Anterior cingulate cortex (tissue), 58 donors: ENCODE results near the gene NEK8.
"Not testable (repeated sequence)": the region's sequence is repeated elsewhere in the genome, so short reads cannot be mapped to it uniquely, and the experiment has no call there.

ENCODE experiments used
- DNase-seq, 58 donors: peaks; one replicate each; lab custom pipeline; 2025; lab: John Stamatoyannopoulos, UW

The NEK8 gene

DNA sequence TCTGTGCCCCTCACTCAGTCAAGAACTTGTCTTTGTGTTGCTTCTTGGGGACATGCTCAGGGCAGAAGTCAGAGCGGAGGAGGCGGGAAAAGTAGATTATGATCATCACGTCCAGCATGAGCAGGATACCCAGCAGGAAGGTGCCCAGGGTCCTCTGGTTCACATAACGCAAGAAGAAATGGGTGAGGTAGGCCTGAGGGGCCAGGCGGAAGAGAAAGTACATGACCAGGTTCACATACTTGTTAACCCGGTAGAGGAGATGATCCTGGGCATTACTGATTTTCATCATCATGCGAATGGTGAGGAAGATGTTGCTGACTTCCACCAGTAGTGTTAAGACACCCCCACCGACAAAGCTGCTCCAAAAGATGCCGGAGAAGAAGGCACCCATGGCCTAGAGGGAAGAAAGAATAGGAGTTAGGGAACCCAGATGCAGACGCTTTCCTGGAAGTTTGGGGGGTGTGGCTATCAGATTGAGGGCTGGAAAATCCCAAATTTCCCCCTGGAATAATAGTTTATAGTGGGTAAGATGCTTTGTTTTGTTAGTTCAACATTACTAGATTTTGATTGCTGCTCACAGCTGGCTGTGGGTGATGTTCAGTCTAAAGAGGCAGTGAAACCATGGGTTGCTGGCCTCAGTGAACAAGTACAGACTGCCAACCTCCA, 4.0 kb upstream of the NEK8 start:
- DNase-seq: no peak

DNA sequence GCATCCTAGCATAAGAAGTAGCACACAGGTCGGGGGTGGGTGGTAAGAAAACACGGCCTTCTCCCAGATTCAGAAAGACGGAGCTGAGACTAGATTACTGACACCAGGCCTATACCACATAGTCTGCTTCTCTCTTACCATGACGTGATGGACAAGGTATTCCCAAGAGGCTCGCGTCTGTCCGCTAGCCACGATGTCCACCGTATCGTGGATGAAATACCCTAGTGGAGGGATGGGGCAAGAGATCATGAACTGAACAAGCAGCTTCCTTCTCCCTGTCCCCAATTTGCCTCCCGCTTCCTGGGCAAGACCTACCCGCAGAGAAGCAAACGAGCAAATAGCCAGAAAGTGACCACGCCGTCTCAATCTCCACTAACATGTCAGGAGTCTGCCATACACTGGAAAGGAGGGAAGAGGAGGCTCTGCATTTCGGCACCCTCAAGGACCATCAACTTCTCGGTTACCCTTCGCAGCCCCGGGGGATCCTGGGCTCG, 3.4 kb upstream of the NEK8 start:
- DNase-seq: peak in 1 of 58 donors; percentile 16

DNA sequence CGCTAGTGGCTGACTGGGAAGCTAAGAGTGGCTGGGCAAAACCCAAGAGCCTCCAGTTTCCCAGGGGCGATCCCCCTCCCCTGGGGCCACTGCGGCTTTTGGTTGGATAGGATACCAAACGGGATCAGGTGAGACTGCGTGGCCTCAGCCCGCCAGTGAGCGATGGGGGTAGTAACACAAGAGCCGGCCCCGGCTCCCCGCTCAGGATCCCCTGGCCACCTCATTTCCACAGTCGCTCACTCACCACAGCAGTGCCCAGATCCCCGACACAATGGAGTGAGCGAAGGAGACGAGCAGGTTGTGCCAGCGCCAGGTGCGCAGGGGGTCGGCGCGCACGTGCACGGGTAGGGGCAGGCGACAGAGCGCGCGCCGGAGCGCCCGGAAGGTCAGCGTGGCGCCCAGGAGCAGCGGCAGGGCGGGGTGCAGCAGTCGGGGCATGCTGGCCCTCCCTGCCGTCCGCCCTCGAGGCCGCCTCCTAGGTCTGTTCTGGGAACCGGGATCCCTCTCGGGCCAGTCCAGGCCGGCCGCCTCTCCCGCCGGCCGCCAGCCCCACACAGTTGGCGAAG, 2.8 kb upstream of the NEK8 start:
- DNase-seq: peak in 13 of 58 donors; percentile 31 to 73 (median 48)

DNA sequence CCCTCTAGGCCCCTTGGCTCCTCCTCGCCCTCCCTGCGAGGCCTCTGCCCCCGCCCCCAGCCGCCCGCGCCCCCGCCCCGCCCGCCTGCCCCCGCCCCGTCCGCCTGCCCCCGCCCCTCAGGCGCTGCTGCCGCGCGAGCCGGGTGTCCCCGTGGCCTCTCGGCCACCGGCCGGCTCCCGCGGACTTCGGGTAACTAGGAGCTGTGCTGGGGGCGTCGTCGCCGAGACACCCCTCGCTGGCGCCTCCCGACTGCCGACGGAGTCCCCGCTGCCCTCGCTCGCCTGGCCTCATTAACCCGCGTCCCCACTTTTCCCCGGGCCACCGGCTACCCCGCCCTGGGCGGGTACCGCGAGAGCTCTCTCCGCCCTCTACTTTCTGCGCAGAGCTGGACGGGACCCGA, 2.4 kb upstream of the NEK8 start, which contains the start of gene TLCD1:
Gene TLCD1 (minus strand): TSS at position 8 of the 401 bp plus-strand sequence. CDS start 136 bp downstream, outside the sequence.
- peak in 50 of 58 donors; percentile 27 to 83 (median 69) for DNase-seq

DNA sequence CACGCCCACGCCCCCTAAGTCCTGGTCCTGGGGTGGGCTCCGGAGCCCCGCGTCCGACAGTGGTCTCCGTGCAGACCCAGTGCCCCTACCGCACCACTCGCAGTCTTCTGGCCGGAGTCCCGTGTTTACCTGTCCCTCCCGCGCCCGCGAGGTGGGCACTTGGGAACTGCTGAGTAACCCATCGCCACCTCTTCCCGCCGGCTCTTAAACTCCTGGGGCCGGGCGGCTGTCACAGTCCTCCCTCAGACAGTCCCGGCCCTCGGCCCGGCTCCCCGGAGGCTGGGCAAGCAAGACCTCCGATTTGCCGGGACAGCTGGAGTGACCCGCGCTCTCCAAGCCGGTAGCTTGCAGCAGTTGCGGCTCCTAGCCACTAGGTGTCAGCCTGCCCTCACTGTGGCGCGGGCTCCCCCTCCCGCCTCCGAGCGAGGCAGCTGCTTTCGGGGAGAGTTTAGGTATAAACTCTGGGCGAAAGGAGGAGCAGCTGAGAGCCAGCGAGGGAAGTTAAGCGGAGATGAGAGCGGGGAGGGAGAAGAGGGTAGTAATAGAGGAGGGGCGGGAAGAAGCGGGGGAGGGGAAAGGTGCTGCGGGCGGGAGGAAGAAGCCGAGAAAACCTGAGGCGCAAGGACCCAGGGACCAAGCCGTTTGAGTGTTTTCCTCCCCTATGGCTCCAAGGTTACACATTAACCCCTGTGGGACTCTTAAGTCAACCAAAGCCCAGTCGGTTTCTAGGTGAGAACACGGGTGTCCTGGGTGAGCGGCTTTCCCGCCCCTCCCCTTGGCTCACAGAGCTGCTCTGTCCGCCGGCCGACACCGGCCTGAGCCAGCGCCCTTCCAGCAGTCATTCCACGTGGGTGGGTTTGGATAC, 1.7 kb upstream of the NEK8 start:
- peak; percentile 42 to 96 (median 88) for DNase-seq

DNA sequence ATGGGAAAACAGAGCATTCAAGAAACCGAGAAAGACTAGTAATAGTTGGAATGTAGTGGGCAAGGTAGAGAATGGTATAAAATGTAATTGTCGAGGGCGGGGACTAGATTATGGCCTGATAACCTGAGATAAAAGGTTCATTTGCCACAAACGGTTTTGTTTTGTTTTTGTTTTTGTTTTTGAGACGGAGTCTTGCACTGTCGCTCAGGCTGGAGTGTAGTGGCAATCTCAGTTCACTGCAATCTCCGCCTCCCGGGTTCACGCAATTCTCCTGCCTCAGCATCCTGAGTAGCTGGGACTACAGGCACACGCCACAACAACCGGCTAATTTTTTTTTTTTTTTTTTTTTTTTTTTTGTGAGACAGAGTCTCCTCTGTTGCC, 1.4 kb downstream of the NEK8 start:
- no peak for DNase-seq

DNA sequence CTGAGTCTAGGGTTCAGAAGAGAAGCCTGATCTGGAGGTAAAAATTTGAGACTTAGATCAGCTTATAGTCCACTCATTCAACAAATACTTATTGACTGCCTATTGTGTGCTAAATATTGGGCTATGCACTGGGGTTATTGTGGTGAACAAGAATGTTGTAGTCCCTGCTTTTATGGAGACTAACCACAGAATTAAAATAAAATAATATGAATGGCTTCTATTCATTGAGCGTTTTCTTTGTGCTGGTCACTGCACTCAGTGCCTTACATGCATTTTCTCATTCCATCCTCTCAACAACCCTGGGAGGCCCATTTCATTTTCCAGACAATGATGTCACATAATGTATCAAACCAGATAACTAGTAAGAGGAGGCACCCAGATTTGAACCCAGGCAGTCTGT, 4.8 kb downstream of the NEK8 start:
- no peak for DNase-seq

DNA sequence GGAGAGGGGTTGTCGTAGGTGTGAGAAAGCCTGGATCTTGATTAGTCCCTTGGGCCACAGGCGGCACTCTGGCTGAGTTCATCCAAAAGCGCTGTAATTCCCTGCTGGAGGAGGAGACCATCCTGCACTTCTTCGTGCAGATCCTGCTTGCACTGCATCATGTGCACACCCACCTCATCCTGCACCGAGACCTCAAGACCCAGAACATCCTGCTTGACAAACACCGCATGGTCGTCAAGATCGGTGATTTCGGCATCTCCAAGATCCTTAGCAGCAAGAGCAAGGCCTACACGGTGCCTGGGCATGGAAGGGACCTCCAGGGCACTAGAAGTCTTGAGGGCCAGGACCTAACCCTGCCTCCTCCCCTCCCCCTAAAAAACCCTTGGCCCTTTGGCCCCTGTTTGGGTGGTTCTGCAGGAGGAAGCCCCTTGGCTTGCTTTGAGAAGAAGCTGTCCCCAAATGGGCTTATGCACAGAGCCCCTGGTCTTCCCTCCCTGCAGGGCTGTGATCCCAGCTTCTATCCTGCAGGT, 6.2 kb downstream of the NEK8 start:
- DNase-seq: no peak

DNA sequence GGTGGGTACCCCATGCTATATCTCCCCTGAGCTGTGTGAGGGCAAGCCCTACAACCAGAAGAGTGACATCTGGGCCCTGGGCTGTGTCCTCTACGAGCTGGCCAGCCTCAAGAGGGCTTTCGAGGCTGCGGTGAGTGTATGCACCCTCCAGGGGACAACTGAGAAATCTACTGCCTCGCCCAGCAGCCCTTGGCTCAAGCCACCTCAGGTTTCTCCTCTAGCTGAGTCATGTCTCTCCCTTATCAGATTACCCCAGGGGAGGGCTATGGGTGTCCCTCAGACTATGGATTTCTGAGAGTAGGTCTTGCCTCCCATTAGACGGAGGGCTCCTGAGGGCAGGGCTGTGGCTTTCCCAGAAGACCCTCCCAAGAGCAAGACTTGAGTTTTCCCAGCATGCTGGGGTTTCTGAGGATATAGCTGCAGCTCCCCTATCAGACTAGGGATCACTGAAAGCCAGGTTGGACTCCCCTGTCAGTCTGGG, 6.7 kb downstream of the NEK8 start:
- DNase-seq: no peak

DNA sequence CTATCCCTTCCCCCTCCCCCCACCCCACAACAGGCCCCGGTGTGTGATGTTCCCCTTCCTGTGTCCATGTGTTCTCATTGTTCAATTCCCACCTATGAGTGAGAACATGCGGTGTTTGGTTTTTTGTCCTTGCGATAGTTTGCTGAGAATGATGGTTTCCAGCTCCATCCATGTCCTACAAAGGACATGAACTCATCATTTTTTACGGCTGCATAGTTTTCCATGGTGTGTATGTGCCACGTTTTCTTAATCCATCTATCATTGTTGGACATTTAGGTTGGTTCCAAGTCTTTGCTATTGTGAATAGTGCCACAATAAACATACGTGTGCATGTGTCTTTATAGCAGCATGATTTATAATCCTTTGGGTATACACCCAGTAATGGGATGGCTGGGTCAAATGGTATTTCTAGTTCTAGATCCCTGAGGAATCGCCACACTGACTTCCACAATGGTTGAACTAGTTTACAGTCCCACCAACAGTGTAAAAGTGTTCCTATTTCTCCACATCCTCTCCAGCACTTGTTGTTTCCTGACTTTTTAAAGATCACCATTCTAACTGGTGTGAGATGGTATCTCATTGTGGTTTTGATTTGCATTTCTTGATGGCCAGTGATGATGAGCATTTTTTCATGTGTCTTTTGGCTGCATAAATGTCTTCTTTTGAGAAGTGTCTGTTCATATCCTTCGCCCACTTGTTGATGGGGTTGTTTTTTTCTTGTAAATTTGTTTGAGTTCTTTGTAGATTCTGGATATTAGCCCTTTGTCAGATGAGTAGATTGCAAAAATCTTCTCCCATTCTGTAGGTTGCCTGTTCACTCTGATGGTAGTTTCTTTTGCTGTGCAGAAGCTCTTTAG, 7.6 kb downstream of the NEK8 start:
- DNase-seq: not testable (repeated sequence)

DNA sequence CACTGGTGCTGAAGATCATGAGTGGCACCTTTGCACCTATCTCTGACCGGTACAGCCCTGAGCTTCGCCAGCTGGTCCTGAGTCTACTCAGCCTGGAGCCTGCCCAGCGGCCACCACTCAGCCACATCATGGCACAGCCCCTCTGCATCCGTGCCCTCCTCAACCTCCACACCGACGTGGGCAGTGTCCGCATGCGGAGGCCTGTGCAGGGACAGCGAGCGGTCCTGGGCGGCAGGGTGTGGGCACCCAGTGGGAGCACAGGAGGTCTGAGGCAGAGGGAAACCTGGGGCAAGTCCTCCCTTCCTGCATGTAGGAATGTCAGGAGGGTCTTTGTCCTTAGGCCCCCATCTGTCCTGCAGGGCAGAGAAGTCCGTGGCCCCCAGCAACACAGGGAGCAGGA, 8.7 kb downstream of the NEK8 start:
- no peak for DNase-seq

DNA sequence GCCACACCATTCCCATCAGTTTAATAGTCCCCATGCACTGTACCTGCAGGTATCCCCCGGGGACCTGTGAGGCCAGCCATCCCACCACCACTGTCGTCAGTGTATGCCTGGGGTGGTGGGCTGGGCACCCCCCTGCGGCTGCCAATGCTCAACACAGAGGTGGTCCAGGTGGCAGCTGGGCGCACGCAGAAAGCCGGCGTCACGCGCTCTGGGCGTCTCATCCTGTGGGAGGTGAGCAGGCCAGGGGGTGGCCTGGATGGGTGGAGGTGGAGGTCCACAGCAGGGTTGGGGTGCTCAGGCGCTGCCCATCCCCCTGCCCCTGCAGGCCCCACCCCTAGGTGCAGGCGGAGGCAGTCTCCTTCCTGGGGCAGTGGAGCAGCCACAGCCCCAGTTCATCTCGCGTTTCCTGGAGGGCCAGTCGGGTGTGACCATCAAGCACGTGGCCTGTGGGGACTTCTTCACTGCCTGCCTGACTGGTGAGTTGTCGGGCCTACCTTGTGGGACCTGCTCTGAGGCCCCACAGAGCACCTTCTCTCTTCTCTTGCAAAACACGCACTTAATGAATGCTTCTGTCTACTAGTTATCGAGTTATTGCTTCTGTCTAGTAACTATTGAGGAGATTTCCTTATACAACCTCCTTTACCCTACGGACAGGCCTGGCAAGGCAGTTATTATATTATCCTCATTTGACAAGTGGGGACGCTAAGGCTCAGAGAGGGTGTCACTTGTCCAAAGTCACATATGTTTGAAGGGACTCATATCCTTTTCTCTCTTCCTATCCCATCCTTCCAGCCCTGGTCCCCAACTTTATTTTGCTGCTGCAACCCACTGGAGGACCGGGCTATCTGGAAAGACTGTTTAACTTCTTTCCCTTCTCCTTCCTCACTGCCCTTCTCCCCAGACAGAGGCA, 9.4 kb downstream of the NEK8 start:
- DNase-seq: no peak

DNA sequence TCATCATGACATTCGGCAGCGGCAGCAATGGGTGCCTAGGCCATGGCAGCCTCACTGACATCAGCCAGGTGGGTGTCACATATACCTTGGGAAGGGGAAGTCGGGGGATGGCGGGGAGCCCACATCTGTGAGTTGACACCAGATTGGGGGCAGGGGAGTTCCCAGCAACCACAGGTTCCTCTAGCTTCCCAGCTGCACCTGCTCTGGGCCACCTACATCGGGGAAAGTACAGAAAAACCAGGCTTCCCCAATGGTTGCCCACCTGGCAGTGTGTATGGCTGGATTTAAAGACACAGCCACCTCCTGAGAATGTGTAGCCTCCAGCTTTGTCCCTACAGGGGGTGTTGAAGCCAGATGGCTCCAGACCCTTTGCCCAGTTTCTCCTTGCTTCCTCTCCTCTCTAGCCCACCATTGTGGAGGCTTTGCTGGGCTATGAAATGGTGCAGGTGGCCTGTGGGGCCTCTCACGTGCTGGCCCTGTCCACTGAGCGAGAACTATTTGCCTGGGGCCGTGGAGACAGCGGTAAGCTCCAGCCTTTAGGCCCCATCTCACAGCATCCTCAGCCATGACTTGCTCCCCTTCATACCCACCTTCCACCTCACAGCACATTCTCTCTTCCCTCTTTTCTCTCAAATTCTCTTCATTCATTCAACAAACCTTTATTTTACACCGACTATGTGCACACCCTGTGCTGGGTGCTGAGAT, 10.2 kb downstream of the NEK8 start:
- no peak for DNase-seq

DNA sequence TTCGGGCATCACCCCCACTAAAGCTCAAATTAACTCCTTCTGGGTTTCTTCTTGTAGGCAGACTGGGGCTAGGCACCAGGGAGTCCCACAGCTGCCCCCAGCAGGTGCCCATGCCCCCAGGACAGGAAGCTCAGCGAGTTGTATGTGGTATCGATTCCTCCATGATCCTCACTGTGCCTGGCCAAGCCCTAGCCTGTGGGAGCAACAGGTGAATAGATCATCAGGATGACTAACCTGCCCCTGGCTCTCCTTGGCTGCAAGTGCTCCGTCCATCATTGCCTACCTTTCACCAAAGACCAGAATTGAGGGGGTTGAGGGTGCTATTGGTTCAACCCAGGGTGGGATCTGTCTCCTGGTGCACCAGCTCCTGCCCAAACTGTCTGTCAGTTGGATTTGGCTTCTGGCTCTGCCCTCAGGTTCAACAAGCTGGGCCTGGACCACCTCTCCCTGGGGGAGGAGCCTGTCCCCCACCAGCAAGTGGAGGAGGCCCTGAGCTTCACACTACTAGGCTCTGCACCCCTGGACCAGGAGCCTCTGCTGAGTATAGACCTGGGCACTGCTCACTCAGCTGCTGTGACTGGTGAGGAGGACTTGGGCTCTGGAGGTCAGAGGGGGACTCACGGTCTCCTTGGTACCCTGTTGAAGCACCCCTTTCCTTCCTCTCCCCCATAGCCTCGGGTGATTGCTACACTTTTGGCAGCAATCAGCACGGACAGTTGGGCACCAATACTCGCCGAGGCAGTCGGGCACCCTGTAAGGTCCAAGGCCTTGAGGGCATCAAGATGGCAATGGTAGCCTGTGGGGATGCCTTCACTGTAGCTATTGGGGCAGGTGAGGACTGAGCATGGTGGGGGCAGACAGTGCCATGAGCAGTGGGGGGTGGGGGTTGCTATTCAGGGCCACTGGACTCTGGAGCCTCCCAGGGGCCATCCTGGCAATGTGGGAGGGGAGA, 12.1 kb downstream of the NEK8 start:
- DNase-seq: no peak

DNA sequence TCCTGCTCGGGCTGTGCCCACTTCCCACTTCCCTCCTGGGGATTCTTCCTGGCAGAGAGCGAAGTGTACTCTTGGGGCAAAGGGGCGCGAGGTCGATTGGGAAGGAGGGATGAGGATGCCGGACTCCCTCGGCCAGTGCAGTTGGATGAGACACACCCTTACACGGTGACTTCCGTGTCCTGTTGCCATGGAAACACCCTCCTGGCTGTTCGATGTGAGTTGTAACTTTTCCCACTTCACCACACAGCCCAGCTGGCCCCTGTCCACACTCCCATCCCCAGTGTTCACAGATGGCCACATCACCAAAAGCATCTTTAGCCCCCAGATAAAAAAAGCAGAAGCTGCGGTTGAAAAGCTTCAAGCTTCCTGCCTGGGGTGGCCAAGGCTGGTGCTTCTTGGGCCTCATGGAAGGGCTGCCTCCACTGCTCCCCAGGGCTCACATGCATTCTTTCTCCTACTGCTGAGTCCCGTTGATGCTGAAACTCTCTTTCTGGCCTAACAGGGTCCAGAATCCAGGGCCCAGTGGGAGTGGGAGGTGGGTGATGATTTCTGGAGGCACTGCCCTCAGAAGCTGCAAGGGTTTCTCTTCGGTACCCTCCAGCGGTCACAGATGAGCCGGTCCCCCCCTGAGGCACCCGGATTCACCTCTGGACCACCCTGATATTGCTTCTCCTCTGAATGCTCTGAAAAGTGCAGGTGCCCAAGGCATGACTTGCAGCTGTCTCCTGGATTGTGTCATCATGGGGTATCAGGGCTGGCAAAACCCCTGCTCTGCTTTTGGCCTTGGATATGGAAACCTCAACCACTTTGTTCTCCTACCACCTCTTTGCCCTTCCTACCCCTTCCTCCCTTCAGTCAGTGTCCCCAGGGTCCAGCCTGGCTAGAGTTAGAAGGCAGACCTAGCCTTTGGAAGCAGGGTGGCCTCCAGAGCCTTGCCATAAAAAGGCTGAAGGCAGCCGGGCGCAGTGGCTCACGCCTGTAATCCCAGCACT, 13.1 kb downstream of the NEK8 start:
- DNase-seq: peak in 19 of 58 donors; percentile 6 to 58 (median 26)
